Sigmoid colon (tissue), 7 donors: ENCODE data around the gene MOGAT3. TPM values are rescaled to one million over a fixed set of nuclear protein-coding genes. Genes with fewer than 3 reads are reported as not detected.

Experiments
- DNase-seq: peaks from one replicate; pipeline ENCODE4 v3.0.0-alpha.2; 2019
- H3K27ac ChIP-seq, 4 donors: fragments of 200-600 bp; sonication (generic); one replicate each; pipeline ENCODE4 v1.5.1; 2016 to 2019; ENCODE audit warnings: mild to moderate bottlenecking in 1 of 4
- H3K27me3 ChIP-seq, 3 donors: fragments of 200-600 bp; sonication (generic); one replicate each; pipeline ENCODE4 v1.5.1; 2019; ENCODE audit warnings: mild to moderate bottlenecking in 1 of 3
- H3K36me3 ChIP-seq, 4 donors: fragments of 200-600 bp; sonication (generic); one replicate each; pipeline ENCODE4 v1.5.1; 2016 to 2019
- H3K4me1 ChIP-seq, 4 donors: fragments of 200-600 bp; sonication (generic); one replicate each; pipeline ENCODE4 v1.5.1; 2017 to 2019
- H3K4me3 ChIP-seq, 4 donors: fragments of 200-600 bp; sonication (generic); one replicate each; pipeline ENCODE4 v1.5.1; 2017 to 2019; ENCODE audit warnings: mild to moderate bottlenecking in 2 of 4, moderate library complexity in 1 of 4
- H3K9me3 ChIP-seq, 4 donors: fragments of 200-600 bp in 3 of 4; sonication (generic) in 3 of 4; one replicate each; pipeline versions ENCODE4 v1.5.1 to v1.6.1; 2013 to 2019
- EP300 ChIP-seq, 4 donors: sonication (generic); formaldehyde crosslinking; IDR thresholded peaks; one replicate each; pipeline ENCODE4 v1.6.1; 2017; ENCODE audit warnings: antibody characterized with exemption in 4 of 4
- POLR2A ChIP-seq, 2 donors: fragments of 450-650 bp; IDR thresholded peaks; one replicate each; pipeline ENCODE4 v1.6.1; 2016; ENCODE audit warnings: antibody characterized with exemption in 2 of 2, mild to moderate bottlenecking in 2 of 2, moderate library complexity in 2 of 2
- POLR2AphosphoS5 ChIP-seq, 4 donors: sonication (generic); formaldehyde crosslinking; IDR thresholded peaks; one replicate each; pipeline ENCODE4 v1.6.1; 2017; ENCODE audit warnings: antibody characterized with exemption in 4 of 4
- WGBS, 2 donors: extraction: QIAGEN DNeasy Blood & Tissue Kit; methylation state at CpG; one replicate each; pipeline ENCODE4 v1.1.7; 2013; 5-methylcytosine and 5-hydroxymethylcytosine counted together
- intact Hi-C: fragments of 100-400 bp; cut with DNase I; formaldehyde crosslinking; loops from one replicate; pipeline ENCODE4 v1.15.1; 2023
- polyA plus RNA-seq, 3 donors: library from polyadenylated mRNA; stranded (reverse); fragments of 200-250 nt; gene quantifications; one replicate each; pipeline ENCODE4 v1.2.3, GENCODE V29; 2013
- total RNA-seq, 4 donors: library from RNA; depleted of rRNA; stranded (reverse); fragments of >200 nt; gene quantifications; one replicate each; pipeline ENCODE4 v1.1.0, GENCODE V29; 2016
- TF ChIP-seq, protein P1 (sequence below), 4 experiments: fragments of 450-650 bp in 3 of 4; fragments of 200-600 bp in 1 of 4; IDR thresholded peaks; one replicate each; pipeline ENCODE4 v1.5.1; 2016 to 2019; ENCODE audit warnings: antibody characterized with exemption in 4 of 4, mild to moderate bottlenecking in 3 of 4, moderate library complexity in 2 of 4
- donor health status: healthy with polysubstance abuse.
- donor health status: Bipolar disorder and iron deficiency.
- donor health status: healthy.

The MOGAT3 gene
- total and polyA plus RNA-seq, 7 donors, result 3.6 to 27.2 (median 3.7) TPM; not detected in 4

DNA sequence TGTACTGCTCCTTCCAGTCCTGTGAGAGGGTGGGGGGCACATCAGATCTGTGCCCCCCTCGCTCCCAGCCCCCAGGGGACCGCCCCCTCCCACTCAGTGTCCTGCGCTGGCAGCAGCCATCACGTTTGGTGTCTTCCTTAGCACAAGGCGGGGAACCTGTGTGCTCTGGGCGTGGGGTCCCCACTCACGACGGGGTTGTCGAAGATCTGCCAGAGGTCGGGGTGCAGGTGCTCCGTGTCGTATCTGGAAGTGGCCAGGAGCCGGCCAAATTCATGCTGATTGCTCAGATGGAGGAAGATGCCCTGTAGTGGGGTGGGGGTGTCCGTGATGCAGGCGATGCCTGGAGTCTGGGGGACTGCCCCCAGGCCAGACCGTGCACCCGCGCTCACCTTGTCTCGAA lies 9.3 kb upstream of the MOGAT3 start:
- TF ChIP-seq POLR2AphosphoS5 (IDR thresholded peaks at IDR 0.05) (no peak), POLR2A (IDR thresholded peaks at IDR 0.05) (no peak), EP300 (IDR thresholded peaks at IDR 0.05) (no peak)
- TF ChIP-seq, protein P1, sequence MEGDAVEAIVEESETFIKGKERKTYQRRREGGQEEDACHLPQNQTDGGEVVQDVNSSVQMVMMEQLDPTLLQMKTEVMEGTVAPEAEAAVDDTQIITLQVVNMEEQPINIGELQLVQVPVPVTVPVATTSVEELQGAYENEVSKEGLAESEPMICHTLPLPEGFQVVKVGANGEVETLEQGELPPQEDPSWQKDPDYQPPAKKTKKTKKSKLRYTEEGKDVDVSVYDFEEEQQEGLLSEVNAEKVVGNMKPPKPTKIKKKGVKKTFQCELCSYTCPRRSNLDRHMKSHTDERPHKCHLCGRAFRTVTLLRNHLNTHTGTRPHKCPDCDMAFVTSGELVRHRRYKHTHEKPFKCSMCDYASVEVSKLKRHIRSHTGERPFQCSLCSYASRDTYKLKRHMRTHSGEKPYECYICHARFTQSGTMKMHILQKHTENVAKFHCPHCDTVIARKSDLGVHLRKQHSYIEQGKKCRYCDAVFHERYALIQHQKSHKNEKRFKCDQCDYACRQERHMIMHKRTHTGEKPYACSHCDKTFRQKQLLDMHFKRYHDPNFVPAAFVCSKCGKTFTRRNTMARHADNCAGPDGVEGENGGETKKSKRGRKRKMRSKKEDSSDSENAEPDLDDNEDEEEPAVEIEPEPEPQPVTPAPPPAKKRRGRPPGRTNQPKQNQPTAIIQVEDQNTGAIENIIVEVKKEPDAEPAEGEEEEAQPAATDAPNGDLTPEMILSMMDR (IDR thresholded peaks at IDR 0.05), result no peak
- WGBS, 2 donors, result 93 to 95% methylated on average over 19 of the region's 19 CpGs
- H3K4me3 ChIP-seq, result no peak overlapping the region
- peaks cover 0 to 7% (median 5%) of the 10 kb centered on the region in 4 donors for H3K4me1 ChIP-seq
- H3K27me3 ChIP-seq, result no peaks in the 10 kb centered on the region
- peaks cover 18 to 93% (median 51%) of the 10 kb centered on the region in 4 donors for H3K36me3 ChIP-seq
- H3K27ac ChIP-seq, result no peak overlapping the region
- H3K9me3 ChIP-seq, result no peaks in the 10 kb centered on the region
- intact Hi-C loops, result loop anchor here (10.0 kb wide), 1 partner anchor 75 kb away; no protein-coding TSS in a partner anchor
- no peak for DNase-seq

DNA sequence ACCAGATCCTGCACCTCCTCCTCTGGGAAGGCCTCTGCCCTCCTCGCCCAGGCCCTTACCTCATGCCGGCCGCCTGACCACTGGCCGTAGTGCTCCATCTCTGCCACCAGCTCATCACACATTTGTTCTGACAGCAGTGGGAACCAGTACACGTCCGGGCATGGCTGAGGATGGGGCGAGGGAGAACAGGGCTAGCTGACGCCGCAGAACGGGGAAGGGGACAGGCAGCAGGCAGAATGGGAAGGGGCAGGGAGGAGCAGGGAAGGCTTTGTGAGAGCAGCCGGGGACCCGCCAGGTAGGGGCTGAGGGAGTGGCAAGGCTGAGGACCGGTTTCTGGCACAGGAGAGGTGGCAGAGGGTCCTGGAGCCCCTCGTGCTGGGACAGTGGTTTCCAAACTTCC lies 8.0 kb upstream of the MOGAT3 start:
- H3K27me3 ChIP-seq, result peaks cover 0 to 4% (median 0%) of the 10 kb centered on the region in 3 donors
- peaks cover 18 to 79% (median 44%) of the 10 kb centered on the region in 4 donors for H3K36me3 ChIP-seq
- TF ChIP-seq, protein P1 (IDR thresholded peaks at IDR 0.05), result no peak
- no peak for TF ChIP-seq POLR2A (IDR thresholded peaks at IDR 0.05)
- no peak for TF ChIP-seq POLR2AphosphoS5 (IDR thresholded peaks at IDR 0.05)
- no peak for TF ChIP-seq EP300 (IDR thresholded peaks at IDR 0.05)
- H3K4me1 ChIP-seq, result no peaks in the 10 kb centered on the region
- DNase-seq, result no peak
- no peaks in the 10 kb centered on the region for H3K9me3 ChIP-seq
- intact Hi-C loops, result no loop called here
- no peak overlapping the region for H3K4me3 ChIP-seq
- H3K27ac ChIP-seq, result no peak overlapping the region
- WGBS, 2 donors, result 92 to 96% methylated on average over 14 of the region's 14 CpGs

DNA sequence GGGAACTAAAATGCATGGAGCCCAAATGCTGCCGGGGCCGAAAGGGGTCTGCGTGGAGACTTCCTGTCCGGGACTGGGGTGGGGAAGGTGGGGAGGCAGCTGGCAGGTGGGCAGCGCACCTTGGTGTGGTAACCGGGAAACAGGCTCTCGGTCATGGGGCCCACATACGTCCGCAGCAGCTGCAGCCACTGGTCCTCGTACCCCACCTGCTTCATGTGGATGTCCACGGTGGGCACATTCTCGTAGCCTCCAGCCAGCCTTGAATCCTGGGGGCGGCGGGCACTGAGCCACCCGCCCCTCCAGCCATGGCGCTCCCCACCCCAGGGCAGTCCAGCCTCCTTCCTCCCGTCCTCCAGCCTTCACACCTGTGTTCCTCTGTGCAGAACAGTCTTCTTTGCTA lies 6.6 kb upstream of the MOGAT3 start:
- 93 to 94% methylated on average over 17 of the region's 17 CpGs for WGBS, 2 donors
- intact Hi-C loops, result no loop called here
- H3K27ac ChIP-seq, result no peak overlapping the region
- TF ChIP-seq, protein P1 (IDR thresholded peaks at IDR 0.05), result no peak
- TF ChIP-seq POLR2AphosphoS5 (IDR thresholded peaks at IDR 0.05) (no peak), EP300 (IDR thresholded peaks at IDR 0.05) (no peak), POLR2A (IDR thresholded peaks at IDR 0.05) (no peak)
- H3K36me3 ChIP-seq, result peaks cover 15 to 66% (median 35%) of the 10 kb centered on the region in 4 donors
- DNase-seq, result no peak
- peaks cover 2 to 16% (median 5%) of the 10 kb centered on the region in 3 donors for H3K27me3 ChIP-seq
- no peak overlapping the region for H3K4me3 ChIP-seq
- H3K4me1 ChIP-seq, result peaks cover 0 to under 1% (median 0%) of the 10 kb centered on the region in 4 donors
- no peaks in the 10 kb centered on the region for H3K9me3 ChIP-seq

DNA sequence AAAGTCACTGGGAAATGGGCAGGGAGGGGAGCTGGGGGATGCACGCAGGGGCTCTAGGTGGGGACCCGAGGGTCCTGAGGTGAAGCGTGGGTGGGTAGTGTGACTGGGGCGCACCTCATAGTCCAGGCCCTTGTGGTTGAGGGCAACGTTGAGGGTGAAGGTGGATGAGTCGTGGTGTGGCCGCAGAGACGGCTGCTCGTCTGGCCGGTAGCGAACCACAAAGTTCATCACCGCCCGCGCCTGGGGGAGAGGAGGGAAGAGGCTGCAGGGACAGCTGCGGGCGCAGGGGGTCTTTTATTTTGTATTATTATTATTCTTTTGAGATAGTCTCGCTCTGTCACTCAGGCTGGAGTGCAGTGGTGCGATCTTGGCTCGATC lies 5.8 kb upstream of the MOGAT3 start:
- Histone ChIP-seq H3K36me3 (peaks cover 13 to 58% (median 27%) of the 10 kb centered on the region in 4 donors), H3K4me3 (no peak overlapping the region), H3K4me1 (peaks cover 0 to 8% (median 7%) of the 10 kb centered on the region in 4 donors), H3K27ac (no peak overlapping the region), H3K9me3 (no peaks in the 10 kb centered on the region), H3K27me3 (peaks cover 10 to 24% (median 12%) of the 10 kb centered on the region in 3 donors)
- 89% methylated on average over 19 of the region's 19 CpGs for WGBS, 2 donors
- no peak for DNase-seq
- no peak for TF ChIP-seq POLR2A (IDR thresholded peaks at IDR 0.05)
- TF ChIP-seq, protein P1 (IDR thresholded peaks at IDR 0.05), result no peak
- no peak for TF ChIP-seq EP300 (IDR thresholded peaks at IDR 0.05)
- no peak for TF ChIP-seq POLR2AphosphoS5 (IDR thresholded peaks at IDR 0.05)
- intact Hi-C loops, result no loop called here
